ENCODE data around the gene CDC37.
"Not testable (repeated sequence)": the region's sequence is repeated elsewhere in the genome, so short reads cannot be mapped to it uniquely, and the experiment has no call there.

Gene CDC37

GRCh38 chr19:10388957-10389356 lies 14.4 kb downstream of the CDC37 start:
- POLR2A ChIA-PET: interaction anchor here (0.6 to 2.2 kb wide), 5 partner anchors 9 to 172 kb away, joined by 4 to 6 read pairs (median 5); partner anchors contain the start of genes ICAM1 and TYK2
- Histone ChIP-seq H3K4me1 (ENCODE audit: control extremely low read depth in 1 of 4, control insufficient read depth in 4 of 4, insufficient read depth in 4 of 4, low read length in 3 of 4) (peaks cover 0 to 5% (median 0%) of the 10 kb centered on the region in 4 experiments), H3K9me3 (ENCODE audit: control extremely low read depth in 1 of 5, control insufficient read depth in 4 of 5, insufficient read depth in 2 of 5, low read depth in 1 of 5, low read length in 4 of 5) (no peaks in the 10 kb centered on the region), H3K36me3 (ENCODE audit: control insufficient read depth in 4 of 4, insufficient read depth in 4 of 4, low read length in 3 of 4) (peaks cover 0 to 32% (median 23%) of the 10 kb centered on the region in 4 experiments), H3K27me3 (replicated peaks in 2 of 5; ENCODE audit: control insufficient read depth in 4 of 5, insufficient read depth in 5 of 5, low read length in 4 of 5) (no peaks in the 10 kb centered on the region), H3K4me3 (ENCODE audit: control insufficient read depth in 1 of 7, extremely low read depth in 1 of 7, insufficient read depth in 4 of 7, low read depth in 2 of 7, low read length in 6 of 7) (no peak overlapping the region), H3K27ac (ENCODE audit: insufficient read depth in 1 of 2, low read depth in 1 of 2, low read length in 2 of 2, poor library complexity in 1 of 2, severe bottlenecking in 2 of 2) (no peak overlapping the region)
- 7% methylated on average over 3 of the region's 3 CpGs for WGBS (ENCODE audit: insufficient coverage)
- peak; percentile 71 to 83 (median 75) for DNase-seq
- CTCF ChIA-PET: interaction anchor here (0.6 to 24.5 kb wide), 17 partner anchors 8 to 564 kb away, joined by 3 to 542 read pairs (median 4); partner anchors contain the start of genes CDC37, ICAM1 and TYK2

- WGBS (ENCODE audit: insufficient coverage): 95% methylated on average over 8 of the region's 9 CpGs
- DNase-seq: no peak
- Histone ChIP-seq H3K4me3 (ENCODE audit: control insufficient read depth in 1 of 7, extremely low read depth in 1 of 7, insufficient read depth in 4 of 7, low read depth in 2 of 7, low read length in 6 of 7) (no peak overlapping the region), H3K9me3 (ENCODE audit: control extremely low read depth in 1 of 5, control insufficient read depth in 4 of 5, insufficient read depth in 2 of 5, low read depth in 1 of 5, low read length in 4 of 5) (no peaks in the 10 kb centered on the region), H3K4me1 (ENCODE audit: control extremely low read depth in 1 of 4, control insufficient read depth in 4 of 4, insufficient read depth in 4 of 4, low read length in 3 of 4) (peaks cover 1 to 16% (median 10%) of the 10 kb centered on the region in 4 experiments), H3K36me3 (ENCODE audit: control insufficient read depth in 4 of 4, insufficient read depth in 4 of 4, low read length in 3 of 4) (no peaks in the 10 kb centered on the region), H3K27ac (ENCODE audit: insufficient read depth in 1 of 2, low read depth in 1 of 2, low read length in 2 of 2, poor library complexity in 1 of 2, severe bottlenecking in 2 of 2) (no peak overlapping the region), H3K27me3 (replicated peaks in 2 of 5; ENCODE audit: control insufficient read depth in 4 of 5, insufficient read depth in 5 of 5, low read length in 4 of 5) (no peaks in the 10 kb centered on the region)
- ChIA-PET POLR2A (no interaction called here), CTCF (interaction anchor here (24.5 kb wide), 1 partner anchor 122 kb away, joined by 542 read pairs; the partner anchor contains the start of gene ICAM1)
These were observed 18.8 kb downstream of the CDC37 start for GRCh38 chr19:10384580-10384979.

GRCh38 chr19:10383223-10383499 lies 20.2 kb downstream of the CDC37 start:
- POLR2A ChIA-PET; H3K36me3 ChIP-seq (ENCODE audit: control insufficient read depth in 4 of 4, insufficient read depth in 4 of 4, low read length in 3 of 4); H3K4me3 ChIP-seq (ENCODE audit: control insufficient read depth in 1 of 7, extremely low read depth in 1 of 7, insufficient read depth in 4 of 7, low read depth in 2 of 7, low read length in 6 of 7); DNase-seq; H3K9me3 ChIP-seq (ENCODE audit: control extremely low read depth in 1 of 5, control insufficient read depth in 4 of 5, insufficient read depth in 2 of 5, low read depth in 1 of 5, low read length in 4 of 5); H3K27me3 ChIP-seq (replicated peaks in 2 of 5; ENCODE audit: control insufficient read depth in 4 of 5, insufficient read depth in 5 of 5, low read length in 4 of 5); H3K27ac ChIP-seq (ENCODE audit: insufficient read depth in 1 of 2, low read depth in 1 of 2, low read length in 2 of 2, poor library complexity in 1 of 2, severe bottlenecking in 2 of 2): not testable (repeated sequence)
- H3K4me1 ChIP-seq (ENCODE audit: control extremely low read depth in 1 of 4, control insufficient read depth in 4 of 4, insufficient read depth in 4 of 4, low read length in 3 of 4): peaks cover 3 to 13% (median 12%) of the 10 kb centered on the region in 4 experiments
- CTCF ChIA-PET: interaction anchor here (24.5 kb wide), 1 partner anchor 120 kb away, joined by 542 read pairs; the partner anchor contains the start of gene ICAM1
- 100% methylated on average over 1 of the region's 8 CpGs for WGBS (ENCODE audit: insufficient coverage)

- Histone ChIP-seq H3K9me3 (ENCODE audit: control extremely low read depth in 1 of 5, control insufficient read depth in 4 of 5, insufficient read depth in 2 of 5, low read depth in 1 of 5, low read length in 4 of 5) (no peaks in the 10 kb centered on the region), H3K4me1 (ENCODE audit: control extremely low read depth in 1 of 4, control insufficient read depth in 4 of 4, insufficient read depth in 4 of 4, low read length in 3 of 4) (peaks cover 3 to 13% (median 12%) of the 10 kb centered on the region in 4 experiments), H3K27ac (ENCODE audit: insufficient read depth in 1 of 2, low read depth in 1 of 2, low read length in 2 of 2, poor library complexity in 1 of 2, severe bottlenecking in 2 of 2) (peak within 1 kb of the TSS; percentile 64 to 85), H3K4me3 (ENCODE audit: control insufficient read depth in 1 of 7, extremely low read depth in 1 of 7, insufficient read depth in 4 of 7, low read depth in 2 of 7, low read length in 6 of 7) (peak within 1 kb of the TSS; percentile 78 to 97 (median 93)), H3K36me3 (ENCODE audit: control insufficient read depth in 4 of 4, insufficient read depth in 4 of 4, low read length in 3 of 4) (peaks cover 0 to 11% (median 8%) of the 10 kb centered on the region in 4 experiments), H3K27me3 (replicated peaks in 2 of 5; ENCODE audit: control insufficient read depth in 4 of 5, insufficient read depth in 5 of 5, low read length in 4 of 5) (no peaks in the 10 kb centered on the region)
- CTCF ChIA-PET: interaction anchor here (0.8 to 24.5 kb wide), 6 partner anchors 8 to 118 kb away, joined by 3 to 542 read pairs (median 4); partner anchors contain the start of gene ICAM1
- DNase-seq: peak; percentile 98 to 99 (median 98)
- WGBS (ENCODE audit: insufficient coverage): 0% methylated on average over 57 of the region's 58 CpGs
- POLR2A ChIA-PET: interaction anchor here (0.6 to 1.9 kb wide), 7 partner anchors 9 to 124 kb away, joined by 3 to 9 read pairs (median 3); partner anchors contain the start of genes FDX2, ICAM1 and RAVER1
These were observed 22.8 kb downstream of the CDC37 start, which contains the start of gene TYK2 for GRCh38 chr19:10380313-10381102. TYK2 (minus strand) TSS chr19:10380572; CDS start chr19:10378406, 2,166 bp downstream.

GRCh38 chr19:10379880-10380312 lies 23.4 kb downstream of the CDC37 start:
- DNase-seq: no peak
- Histone ChIP-seq H3K4me3 (ENCODE audit: control insufficient read depth in 1 of 7, extremely low read depth in 1 of 7, insufficient read depth in 4 of 7, low read depth in 2 of 7, low read length in 6 of 7) (peak overlapping the region; percentile 78 to 97 (median 93)), H3K36me3 (ENCODE audit: control insufficient read depth in 4 of 4, insufficient read depth in 4 of 4, low read length in 3 of 4) (peaks cover 0 to 16% (median 10%) of the 10 kb centered on the region in 4 experiments), H3K27ac (ENCODE audit: insufficient read depth in 1 of 2, low read depth in 1 of 2, low read length in 2 of 2, poor library complexity in 1 of 2, severe bottlenecking in 2 of 2) (peak overlapping the region; percentile 64 to 85), H3K27me3 (replicated peaks in 2 of 5; ENCODE audit: control insufficient read depth in 4 of 5, insufficient read depth in 5 of 5, low read length in 4 of 5) (no peaks in the 10 kb centered on the region), H3K9me3 (ENCODE audit: control extremely low read depth in 1 of 5, control insufficient read depth in 4 of 5, insufficient read depth in 2 of 5, low read depth in 1 of 5, low read length in 4 of 5) (no peaks in the 10 kb centered on the region), H3K4me1 (ENCODE audit: control extremely low read depth in 1 of 4, control insufficient read depth in 4 of 4, insufficient read depth in 4 of 4, low read length in 3 of 4) (peaks cover 3 to 13% (median 12%) of the 10 kb centered on the region in 4 experiments)
- POLR2A ChIA-PET: interaction anchor here (0.6 to 1.9 kb wide), 4 partner anchors 9 to 109 kb away, joined by 3 to 9 read pairs (median 5); partner anchors contain the start of genes ICAM1 and RAVER1
- CTCF ChIA-PET: interaction anchor here (0.8 to 24.5 kb wide), 4 partner anchors 9 to 117 kb away, joined by 3 to 542 read pairs (median 5); partner anchors contain the start of gene ICAM1
- 0% methylated on average over 2 of the region's 10 CpGs for WGBS (ENCODE audit: insufficient coverage)

GRCh38 chr19:10378124-10378523 lies 25.2 kb downstream of the CDC37 start:
- peaks cover 3 to 13% (median 12%) of the 10 kb centered on the region in 4 experiments for H3K4me1 ChIP-seq (ENCODE audit: control extremely low read depth in 1 of 4, control insufficient read depth in 4 of 4, insufficient read depth in 4 of 4, low read length in 3 of 4)
- POLR2A ChIA-PET: interaction anchor here (0.6 kb wide), 1 partner anchor 17 kb away, joined by 3 read pairs; no protein-coding TSS in a partner anchor
- H3K4me3 ChIP-seq (ENCODE audit: control insufficient read depth in 1 of 7, extremely low read depth in 1 of 7, insufficient read depth in 4 of 7, low read depth in 2 of 7, low read length in 6 of 7): no peak overlapping the region
- no peak overlapping the region for H3K27ac ChIP-seq (ENCODE audit: insufficient read depth in 1 of 2, low read depth in 1 of 2, low read length in 2 of 2, poor library complexity in 1 of 2, severe bottlenecking in 2 of 2)
- no peaks in the 10 kb centered on the region for H3K9me3 ChIP-seq (ENCODE audit: control extremely low read depth in 1 of 5, control insufficient read depth in 4 of 5, insufficient read depth in 2 of 5, low read depth in 1 of 5, low read length in 4 of 5)
- 95% methylated on average over 4 of the region's 8 CpGs for WGBS (ENCODE audit: insufficient coverage)
- H3K36me3 ChIP-seq (ENCODE audit: control insufficient read depth in 4 of 4, insufficient read depth in 4 of 4, low read length in 3 of 4): peaks cover 0 to 25% (median 13%) of the 10 kb centered on the region in 4 experiments
- no peak for DNase-seq
- CTCF ChIA-PET: interaction anchor here (1.4 to 24.5 kb wide), 2 partner anchors 11 to 115 kb away, joined by 5 to 542 read pairs; partner anchors contain the start of gene ICAM1
- no peaks in the 10 kb centered on the region for H3K27me3 ChIP-seq (replicated peaks in 2 of 5; ENCODE audit: control insufficient read depth in 4 of 5, insufficient read depth in 5 of 5, low read length in 4 of 5)

All from common myeloid progenitor, CD34-positive (primary cell).